ENCODE data around the gene CEP290.

DNA sequence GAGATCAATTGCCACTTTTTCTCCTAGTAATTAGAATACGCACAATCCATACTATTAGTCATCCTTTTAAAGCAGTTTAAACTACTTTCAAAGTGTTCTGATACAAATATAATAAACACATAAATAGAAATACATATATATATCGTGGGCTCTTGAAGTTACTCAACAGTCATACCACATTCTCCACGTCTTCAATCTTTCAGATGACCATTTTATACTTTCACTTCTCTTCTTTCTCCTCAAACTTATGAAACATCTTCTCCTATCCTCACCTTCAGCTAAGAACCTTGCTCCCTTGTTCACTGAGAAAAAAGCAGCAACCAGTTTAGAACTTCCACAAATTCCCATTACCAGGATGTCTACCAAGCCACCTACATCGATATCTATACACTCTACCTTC lies 19.2 kb downstream of the CEP290 start:
- TF ChIP-seq, protein P1, sequence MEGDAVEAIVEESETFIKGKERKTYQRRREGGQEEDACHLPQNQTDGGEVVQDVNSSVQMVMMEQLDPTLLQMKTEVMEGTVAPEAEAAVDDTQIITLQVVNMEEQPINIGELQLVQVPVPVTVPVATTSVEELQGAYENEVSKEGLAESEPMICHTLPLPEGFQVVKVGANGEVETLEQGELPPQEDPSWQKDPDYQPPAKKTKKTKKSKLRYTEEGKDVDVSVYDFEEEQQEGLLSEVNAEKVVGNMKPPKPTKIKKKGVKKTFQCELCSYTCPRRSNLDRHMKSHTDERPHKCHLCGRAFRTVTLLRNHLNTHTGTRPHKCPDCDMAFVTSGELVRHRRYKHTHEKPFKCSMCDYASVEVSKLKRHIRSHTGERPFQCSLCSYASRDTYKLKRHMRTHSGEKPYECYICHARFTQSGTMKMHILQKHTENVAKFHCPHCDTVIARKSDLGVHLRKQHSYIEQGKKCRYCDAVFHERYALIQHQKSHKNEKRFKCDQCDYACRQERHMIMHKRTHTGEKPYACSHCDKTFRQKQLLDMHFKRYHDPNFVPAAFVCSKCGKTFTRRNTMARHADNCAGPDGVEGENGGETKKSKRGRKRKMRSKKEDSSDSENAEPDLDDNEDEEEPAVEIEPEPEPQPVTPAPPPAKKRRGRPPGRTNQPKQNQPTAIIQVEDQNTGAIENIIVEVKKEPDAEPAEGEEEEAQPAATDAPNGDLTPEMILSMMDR (IDR thresholded peaks at IDR 0.05 in 8 of 11, conservative IDR thresholded peaks at IDR 0.05 in 3 of 11): no peak
- TF ChIP-seq POLR2AphosphoS5 (IDR thresholded peaks at IDR 0.05): no peak

Measured in spleen (tissue), 7 donors.